SK-N-SH treated with all-trans-retinoic acid at 6 μM for 48 hours (cell line): ENCODE measurements around the gene SFRP4.

Experiments
- ARNTL ChIP-seq: fragments of 450-650 bp; formaldehyde crosslinking; IDR thresholded peaks from 2 replicates; pipeline ENCODE4 v1.5.0; 2020; ENCODE audit warnings: low read depth, mild to moderate bottlenecking, moderate library complexity, borderline replicate concordance
- CSDC2 ChIP-seq: fragments of 250-450 bp; sonication (Bioruptor Pico); IDR thresholded peaks from 2 replicates; pipeline ENCODE4 v1.5.0; 2020; ENCODE audit warnings: mild to moderate bottlenecking, moderate library complexity
- POU6F1 ChIP-seq: fragments of 250-450 bp; sonication (Bioruptor Pico); IDR thresholded peaks from 2 replicates; pipeline ENCODE4 v1.8.0; 2021; ENCODE audit warnings: low read depth, mild to moderate bottlenecking, moderate library complexity, borderline replicate concordance
- TCF4 ChIP-seq: fragments of 250-450 bp; sonication (Bioruptor Pico); IDR thresholded peaks from 2 replicates; pipeline ENCODE4 v1.8.0; 2021; ENCODE audit warnings: mild to moderate bottlenecking, moderate library complexity, borderline replicate concordance
- TOX ChIP-seq: fragments of 250-450 bp; sonication (Bioruptor Pico); IDR thresholded peaks from 2 replicates; pipeline ENCODE4 v1.8.0; 2021; ENCODE audit warnings: mild to moderate bottlenecking, moderate library complexity, borderline replicate concordance
- ZFP3 ChIP-seq: fragments of 250-450 bp; sonication (Bioruptor Pico); IDR thresholded peaks from 2 replicates; pipeline ENCODE4 v1.5.0; 2020; ENCODE audit warnings: mild to moderate bottlenecking, moderate library complexity
- ZFP30 ChIP-seq: fragments of 450-650 bp; formaldehyde crosslinking; IDR thresholded peaks from 2 replicates; pipeline ENCODE4 v1.5.0; 2022; ENCODE audit warnings: mild to moderate bottlenecking, moderate library complexity
- TF ChIP-seq, protein P1 (sequence below): fragments of 250-450 bp; sonication (Bioruptor Pico); IDR thresholded peaks from 2 replicates; pipeline ENCODE4 v1.5.1; 2020; ENCODE audit warnings: low read depth, mild to moderate bottlenecking, moderate library complexity

GRCh38 chr7:37894671-37895070, 21.9 kb downstream of the SFRP4 start:
- TF ChIP-seq CSDC2 = no peak
- no peak for TF ChIP-seq ZFP30 (CRISPR knock-in tag)
- TF ChIP-seq ARNTL (CRISPR knock-in tag) = no peak
- TF ChIP-seq TCF4 (CRISPR knock-in tag) = no peak
- TF ChIP-seq, protein P1, sequence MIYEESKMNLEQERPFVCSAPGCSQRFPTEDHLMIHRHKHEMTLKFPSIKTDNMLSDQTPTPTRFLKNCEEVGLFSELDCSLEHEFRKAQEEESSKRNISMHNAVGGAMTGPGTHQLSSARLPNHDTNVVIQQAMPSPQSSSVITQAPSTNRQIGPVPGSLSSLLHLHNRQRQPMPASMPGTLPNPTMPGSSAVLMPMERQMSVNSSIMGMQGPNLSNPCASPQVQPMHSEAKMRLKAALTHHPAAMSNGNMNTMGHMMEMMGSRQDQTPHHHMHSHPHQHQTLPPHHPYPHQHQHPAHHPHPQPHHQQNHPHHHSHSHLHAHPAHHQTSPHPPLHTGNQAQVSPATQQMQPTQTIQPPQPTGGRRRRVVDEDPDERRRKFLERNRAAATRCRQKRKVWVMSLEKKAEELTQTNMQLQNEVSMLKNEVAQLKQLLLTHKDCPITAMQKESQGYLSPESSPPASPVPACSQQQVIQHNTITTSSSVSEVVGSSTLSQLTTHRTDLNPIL (CRISPR knock-in tag) = no peak
- no peak for TF ChIP-seq POU6F1
- no peak for TF ChIP-seq ZFP3 (CRISPR knock-in tag)
- no peak for TF ChIP-seq TOX (CRISPR knock-in tag)
